HG03108 (cell line): ENCODE results near the gene STRA8.

Experiments
- ATAC-seq: cut with Tn5 transposase; IDR thresholded peaks from one replicate; pipeline ENCODE4 v1.9.1; 2021; ENCODE audit warnings: moderate library complexity; ENCODE audit not compliant: unreplicated experiment

The STRA8 gene

DNA sequence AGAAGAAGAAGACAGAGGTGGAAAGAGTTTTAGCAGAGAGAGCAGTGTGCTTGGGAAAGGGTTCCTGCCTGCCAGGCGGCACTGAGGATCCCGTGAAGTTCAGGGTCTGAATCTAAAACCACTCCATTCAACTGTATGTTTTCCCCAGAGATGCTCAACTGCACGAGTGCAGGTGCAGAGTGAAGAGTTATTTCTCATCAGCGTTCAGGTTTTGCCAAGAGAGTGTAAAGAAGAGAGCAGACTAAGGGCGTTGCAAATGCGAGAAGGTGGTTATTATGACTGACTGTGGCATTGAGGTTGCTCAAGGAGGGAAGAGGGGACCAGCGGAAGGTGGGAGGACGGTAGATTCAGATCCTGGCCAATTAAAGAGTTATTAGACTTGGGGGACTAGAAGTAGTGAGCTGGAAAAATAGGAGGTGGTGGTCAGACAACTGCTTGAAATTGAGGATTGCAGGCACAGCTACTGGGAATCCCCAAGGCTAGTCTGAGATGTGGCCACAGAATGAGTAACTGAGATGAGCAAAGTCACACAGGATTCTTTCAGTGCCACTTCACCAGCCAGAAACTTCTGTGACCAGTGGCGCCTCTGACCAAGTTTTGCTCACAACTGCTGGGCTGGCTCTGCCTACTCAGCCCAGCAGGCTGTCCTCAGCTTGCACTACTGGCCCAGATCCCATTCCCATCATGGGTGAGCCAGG, 29.1 kb downstream of the STRA8 start:
- ATAC-seq: no peak

GRCh38 chr7:135263321-135263970, 29.8 kb downstream of the STRA8 start:
- no peak for ATAC-seq

- no peak for ATAC-seq
These were observed 32.0 kb downstream of the STRA8 start for GRCh38 chr7:135265637-135266036.

DNA sequence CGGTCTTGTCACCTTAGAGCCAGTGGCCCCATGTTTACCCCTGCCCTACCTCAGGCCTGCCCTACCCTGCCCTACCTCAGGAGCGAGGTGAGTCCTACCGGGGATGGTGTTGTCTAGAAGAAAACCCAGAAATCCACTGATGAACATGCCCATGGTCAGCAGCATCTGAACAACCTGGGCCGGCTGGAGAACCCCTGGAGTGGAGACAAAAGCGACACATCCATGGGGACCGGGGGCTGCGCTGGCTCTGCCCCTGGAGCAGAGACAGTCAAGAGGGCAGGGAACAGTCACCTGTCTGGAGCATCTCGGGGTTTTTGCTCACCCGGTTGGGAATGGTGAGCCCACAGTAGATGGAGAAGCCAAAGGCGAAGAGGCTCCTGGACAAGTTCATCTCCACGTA, 36.3 kb downstream of the STRA8 start:
- ATAC-seq: no peak

GRCh38 chr7:135270577-135271254, 37.1 kb downstream of the STRA8 start:
- ATAC-seq: no peak

GRCh38 chr7:135271255-135271615, 37.6 kb downstream of the STRA8 start:
- ATAC-seq: no peak

- no peak for ATAC-seq
These were observed 38.7 kb downstream of the STRA8 start for GRCh38 chr7:135272303-135272702.

- no peak for ATAC-seq
These were observed 39.9 kb downstream of the STRA8 start for GRCh38 chr7:135273581-135273980.

DNA sequence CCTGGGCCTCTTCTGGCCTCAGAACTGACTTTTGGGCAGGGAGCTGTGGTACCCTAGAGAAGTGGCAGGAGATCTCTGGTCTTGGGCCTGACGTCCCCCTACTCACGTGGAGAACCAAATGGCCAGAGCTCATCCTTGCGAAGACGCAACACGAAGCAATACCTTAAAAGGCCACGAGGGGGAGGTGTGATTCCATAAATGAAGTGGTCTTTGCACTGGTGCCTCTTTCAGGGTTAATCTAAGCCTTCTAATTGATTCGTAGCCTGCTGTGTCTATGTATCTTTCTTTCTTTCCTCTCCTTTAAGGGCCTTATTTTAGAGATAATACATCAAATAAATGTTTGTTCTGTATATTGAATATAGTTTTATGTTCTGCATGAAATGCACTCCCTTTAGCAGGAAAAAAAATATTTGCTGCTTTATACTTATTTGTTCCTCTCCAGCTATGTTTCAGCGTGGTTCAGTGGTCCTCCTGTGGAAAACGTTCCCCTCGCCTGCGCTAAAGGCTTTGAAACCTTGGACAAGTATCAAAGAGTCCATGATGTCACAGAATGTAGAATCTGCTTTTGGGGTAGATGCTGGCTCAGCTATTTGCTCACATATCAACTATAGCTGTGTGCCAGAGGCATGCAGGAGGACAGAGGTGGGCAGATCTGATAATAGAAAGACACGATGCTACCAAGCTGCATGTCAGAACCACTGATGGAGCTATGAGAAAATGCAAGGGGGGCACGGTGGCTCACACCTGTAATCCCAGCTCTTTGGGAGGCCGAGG, 41.0 kb downstream of the STRA8 start:
- no peak for ATAC-seq

DNA sequence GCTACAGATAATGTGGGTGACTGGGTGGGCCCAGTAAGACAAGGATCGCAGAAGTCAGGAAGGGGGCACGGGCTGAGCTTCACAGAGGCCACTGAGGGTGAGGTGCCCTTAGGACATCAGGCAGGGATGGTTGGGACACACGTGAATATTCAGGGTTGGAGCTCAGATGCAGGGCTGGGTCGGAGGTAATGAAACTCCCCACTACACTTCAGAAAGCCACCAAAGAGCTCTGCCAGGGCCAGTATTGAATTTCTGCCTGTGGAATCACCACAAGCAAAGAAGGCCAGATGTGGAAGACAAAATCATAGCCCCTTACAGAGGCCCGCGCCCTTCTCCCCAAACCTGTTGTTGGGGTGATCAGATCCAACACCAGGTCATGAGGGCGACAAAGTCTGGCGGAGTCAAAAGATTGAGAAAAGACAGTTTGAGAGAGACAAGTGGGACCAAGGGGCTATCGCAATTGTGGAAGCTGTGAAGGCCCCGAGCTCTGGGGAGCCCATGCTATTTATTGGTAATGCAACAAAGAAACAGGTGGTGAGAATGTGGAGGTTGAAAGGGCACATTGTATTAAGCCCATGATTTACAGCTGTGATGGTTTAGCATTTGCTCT, 42.4 kb downstream of the STRA8 start:
- ATAC-seq: no peak

DNA sequence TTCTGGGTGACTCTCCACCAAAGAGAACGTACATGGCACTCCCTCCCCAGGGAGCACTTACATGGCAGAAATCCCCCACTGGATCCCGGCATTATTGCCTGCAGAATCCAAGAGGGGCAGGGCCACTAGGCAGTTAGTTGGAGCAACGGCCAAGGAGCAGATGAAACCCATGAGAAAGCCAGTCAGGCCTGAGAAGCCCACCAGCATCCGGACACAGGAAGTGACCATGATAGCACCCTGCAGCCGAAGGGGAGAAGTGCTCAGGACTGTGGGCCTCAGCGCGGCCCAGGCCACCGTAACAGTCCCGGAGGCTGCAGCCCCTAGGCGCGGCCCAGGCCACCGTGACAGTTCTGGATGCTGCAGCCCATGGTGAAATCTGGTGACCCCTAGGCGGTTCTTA, 43.5 kb downstream of the STRA8 start:
- ATAC-seq: no peak

GRCh38 chr7:135281363-135281949, 47.8 kb downstream of the STRA8 start:
- ATAC-seq: peak; percentile 94

DNA sequence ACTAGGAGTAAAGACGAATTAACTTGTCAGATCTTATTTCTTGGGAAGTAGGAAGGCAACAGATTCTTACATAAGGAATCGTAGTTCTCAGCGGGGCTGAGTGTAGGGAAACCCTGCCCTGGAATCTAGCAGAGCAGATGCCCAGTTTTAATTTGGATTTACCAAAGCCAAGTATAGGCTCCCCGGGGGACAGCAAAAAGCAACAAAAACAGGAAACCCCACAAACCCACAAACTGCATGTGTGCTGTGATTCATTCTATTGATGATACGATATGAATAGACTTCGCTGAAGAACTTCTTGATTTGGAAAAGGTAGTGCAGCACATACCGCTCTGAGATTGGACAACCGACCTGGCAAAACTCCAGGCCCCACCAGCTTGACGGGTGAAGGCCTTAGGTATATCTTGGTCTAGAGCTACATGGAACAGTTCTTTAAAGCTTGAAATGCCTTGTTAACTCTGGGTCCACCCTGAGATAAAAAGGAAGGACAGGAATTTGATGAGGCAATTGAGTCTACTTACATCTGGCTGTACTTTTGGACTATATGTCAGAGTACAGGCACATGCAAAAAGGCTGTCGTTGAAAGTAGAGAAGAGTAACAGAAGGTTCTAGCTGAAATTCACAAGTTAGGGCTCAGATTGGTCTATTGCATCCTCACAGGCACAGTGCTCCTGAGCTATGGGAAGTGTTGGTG, 49.1 kb downstream of the STRA8 start:
- ATAC-seq: no peak

DNA sequence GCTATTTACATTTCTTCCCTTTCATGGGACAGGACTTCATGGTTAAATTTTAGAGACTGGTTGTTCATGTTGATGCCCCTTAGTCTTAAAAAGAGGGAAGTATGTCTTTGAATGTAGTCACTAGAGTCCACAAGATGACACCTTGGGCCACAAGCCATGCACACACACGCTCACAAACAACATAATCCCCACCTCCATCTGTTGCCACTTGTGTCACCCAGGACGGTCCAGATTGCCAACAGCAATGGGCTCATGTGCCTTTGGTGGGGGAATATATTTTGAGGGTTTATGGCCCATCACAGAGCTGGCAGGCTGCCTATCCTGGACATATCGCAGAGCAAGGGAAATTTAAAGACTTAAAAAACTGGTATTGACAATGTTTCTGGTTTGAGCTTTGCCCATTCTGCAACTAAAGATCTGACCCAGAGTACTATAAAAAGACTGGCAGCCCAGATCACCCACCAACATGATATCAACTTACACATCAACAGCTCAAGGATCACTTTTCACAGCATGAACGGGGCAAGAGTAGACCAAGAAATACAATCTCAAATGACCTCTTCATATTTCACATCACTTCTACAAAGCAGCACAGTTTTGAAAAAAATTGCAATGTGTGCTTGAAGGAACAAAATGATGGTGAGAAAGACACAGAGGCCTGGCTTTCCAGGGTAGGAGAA, 50.5 kb downstream of the STRA8 start:
- ATAC-seq: no peak

GRCh38 chr7:135285547-135286233, 52.1 kb downstream of the STRA8 start:
- no peak for ATAC-seq

- ATAC-seq: no peak
These were observed 53.2 kb downstream of the STRA8 start for GRCh38 chr7:135286876-135287275.

- no peak for ATAC-seq
These were observed 57.0 kb downstream of the STRA8 start for GRCh38 chr7:135290594-135290993.

DNA sequence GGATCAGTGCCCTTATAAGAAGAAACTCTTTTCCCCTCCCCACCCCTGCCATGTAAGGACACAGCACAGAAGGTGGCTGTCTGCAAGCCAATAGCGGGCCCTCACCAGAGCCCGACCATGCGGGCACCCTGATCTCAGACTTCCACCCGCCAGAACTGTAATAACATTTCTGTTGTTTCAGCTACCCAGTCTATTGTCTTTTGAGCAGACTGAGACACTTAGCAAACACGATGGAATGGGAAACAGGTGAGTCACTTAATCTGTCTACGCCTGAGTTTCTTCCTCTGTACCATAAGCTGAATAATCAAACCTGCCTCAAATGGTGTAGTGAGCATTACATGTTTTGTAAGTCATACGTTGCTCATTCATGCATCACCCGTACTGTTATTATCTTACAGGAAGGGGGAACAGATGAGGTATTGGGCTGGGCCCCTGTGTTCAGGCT, 58.2 kb downstream of the STRA8 start:
- no peak for ATAC-seq

- no peak for ATAC-seq
These were observed 65.6 kb downstream of the STRA8 start for GRCh38 chr7:135299235-135299634.
